OCI-LY7 (cell line): ENCODE measurements around the gene FAM120A.

Source experiments
- EZH2phosphoT487 ChIP-seq: fragments of 200-600 bp; sonication (generic); IDR thresholded peaks from 2 replicates; pipeline ENCODE4 v1.6.1; 2018; ENCODE audit warnings: low read depth, borderline replicate concordance, mild to moderate bottlenecking, mixed run types, antibody characterized with exemption, low read length, moderate library complexity, mixed read lengths
- TF ChIP-seq, protein P1 (sequence below): fragments of 200-600 bp; sonication (generic); conservative IDR thresholded peaks from 2 replicates; pipeline ENCODE4 v1.5.1; 2014; ENCODE audit warnings: mild to moderate bottlenecking, antibody characterized with exemption, low read length, moderate library complexity, mixed read lengths

- TF ChIP-seq, protein P1, sequence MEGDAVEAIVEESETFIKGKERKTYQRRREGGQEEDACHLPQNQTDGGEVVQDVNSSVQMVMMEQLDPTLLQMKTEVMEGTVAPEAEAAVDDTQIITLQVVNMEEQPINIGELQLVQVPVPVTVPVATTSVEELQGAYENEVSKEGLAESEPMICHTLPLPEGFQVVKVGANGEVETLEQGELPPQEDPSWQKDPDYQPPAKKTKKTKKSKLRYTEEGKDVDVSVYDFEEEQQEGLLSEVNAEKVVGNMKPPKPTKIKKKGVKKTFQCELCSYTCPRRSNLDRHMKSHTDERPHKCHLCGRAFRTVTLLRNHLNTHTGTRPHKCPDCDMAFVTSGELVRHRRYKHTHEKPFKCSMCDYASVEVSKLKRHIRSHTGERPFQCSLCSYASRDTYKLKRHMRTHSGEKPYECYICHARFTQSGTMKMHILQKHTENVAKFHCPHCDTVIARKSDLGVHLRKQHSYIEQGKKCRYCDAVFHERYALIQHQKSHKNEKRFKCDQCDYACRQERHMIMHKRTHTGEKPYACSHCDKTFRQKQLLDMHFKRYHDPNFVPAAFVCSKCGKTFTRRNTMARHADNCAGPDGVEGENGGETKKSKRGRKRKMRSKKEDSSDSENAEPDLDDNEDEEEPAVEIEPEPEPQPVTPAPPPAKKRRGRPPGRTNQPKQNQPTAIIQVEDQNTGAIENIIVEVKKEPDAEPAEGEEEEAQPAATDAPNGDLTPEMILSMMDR, result no peak
- no peak for TF ChIP-seq EZH2phosphoT487
These were observed 15.3 kb upstream of the FAM120A start for GRCh38 chr9:93436218-93436617.
